Upper lobe of right lung (tissue), 1 donor: ENCODE data around the gene KCNMA1. TPM values are rescaled to one million over a fixed set of nuclear protein-coding genes. Genes with fewer than 3 reads are reported as not detected.

Source experiments
- ATAC-seq: fragments of 200-7000 bp; cut with Tn5 transposase; one replicate; pipeline ENCODE4 v1.9.1; 2020; ENCODE audit warnings: mild to moderate bottlenecking, moderate library complexity
- DNase-seq: peaks from one replicate; pipeline ENCODE4 v3.0.0-alpha.2; 2020
- H3K27ac ChIP-seq: fragments of 200-600 bp; one replicate; pipeline ENCODE4 v1.8.0; 2022
- H3K27me3 ChIP-seq: fragments of 200-600 bp; one replicate; pipeline ENCODE4 v1.8.0; 2022; ENCODE audit warnings: mild to moderate bottlenecking
- H3K36me3 ChIP-seq: fragments of 200-600 bp; one replicate; pipeline ENCODE4 v1.8.0; 2022
- H3K4me1 ChIP-seq: fragments of 200-600 bp; one replicate; pipeline ENCODE4 v1.8.0; 2022
- H3K4me3 ChIP-seq: fragments of 200-600 bp; one replicate; pipeline ENCODE4 v1.8.0; 2022; ENCODE audit warnings: mild to moderate bottlenecking
- H3K9me3 ChIP-seq: fragments of 200-600 bp; one replicate; pipeline ENCODE4 v1.8.0; 2022
- intact Hi-C: fragments of 100-400 bp; cut with DNase I; formaldehyde crosslinking; loops from one replicate; pipeline ENCODE4 v1.11.0; 2022
- total RNA-seq: library from RNA; stranded (reverse); fragmentation: NEBNext Ultra II Directional; extraction: Animal tissue kit (Norgen Biotek cat#: 25700); gene quantifications from one replicate; pipeline ENCODE4 v1.2.1, GENCODE V29; 2021
- TF ChIP-seq, protein P1 (sequence below): fragments of 200-600 bp; IDR thresholded peaks from one replicate; pipeline ENCODE4 v1.8.0; 2022; ENCODE audit warnings: antibody characterized with exemption
- donor health status: DM: no; HTN: yes; CAD: no; lungs with severe emphysema.

KCNMA1 gene
- total RNA-seq, 1 donor from 2014 or later, result 26.3 TPM

DNA sequence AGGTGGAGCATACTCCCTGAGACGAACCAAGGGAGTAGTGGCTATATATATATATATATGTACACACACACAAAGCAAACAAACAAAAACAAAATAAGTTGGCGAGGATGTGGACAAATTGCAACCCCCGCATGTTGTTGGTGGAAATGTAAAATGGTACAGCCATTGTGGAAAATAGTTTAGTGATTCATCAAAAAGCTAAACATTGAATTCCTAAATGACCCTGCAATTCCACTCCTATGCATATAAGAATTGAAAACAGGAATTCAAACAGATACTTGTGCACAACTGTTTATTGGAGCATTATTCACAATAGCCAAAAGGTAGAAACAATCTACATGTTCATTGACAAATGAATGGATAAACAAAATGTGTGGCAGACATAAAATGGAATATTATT, 407.9 kb downstream of the KCNMA1 start:
- DNase-seq, result no peak
- H3K27me3 ChIP-seq, result no peaks in the 10 kb centered on the region
- intact Hi-C loops, result no loop called here
- H3K36me3 ChIP-seq, result no peaks in the 10 kb centered on the region
- no peaks in the 10 kb centered on the region for H3K9me3 ChIP-seq
- TF ChIP-seq, protein P1, sequence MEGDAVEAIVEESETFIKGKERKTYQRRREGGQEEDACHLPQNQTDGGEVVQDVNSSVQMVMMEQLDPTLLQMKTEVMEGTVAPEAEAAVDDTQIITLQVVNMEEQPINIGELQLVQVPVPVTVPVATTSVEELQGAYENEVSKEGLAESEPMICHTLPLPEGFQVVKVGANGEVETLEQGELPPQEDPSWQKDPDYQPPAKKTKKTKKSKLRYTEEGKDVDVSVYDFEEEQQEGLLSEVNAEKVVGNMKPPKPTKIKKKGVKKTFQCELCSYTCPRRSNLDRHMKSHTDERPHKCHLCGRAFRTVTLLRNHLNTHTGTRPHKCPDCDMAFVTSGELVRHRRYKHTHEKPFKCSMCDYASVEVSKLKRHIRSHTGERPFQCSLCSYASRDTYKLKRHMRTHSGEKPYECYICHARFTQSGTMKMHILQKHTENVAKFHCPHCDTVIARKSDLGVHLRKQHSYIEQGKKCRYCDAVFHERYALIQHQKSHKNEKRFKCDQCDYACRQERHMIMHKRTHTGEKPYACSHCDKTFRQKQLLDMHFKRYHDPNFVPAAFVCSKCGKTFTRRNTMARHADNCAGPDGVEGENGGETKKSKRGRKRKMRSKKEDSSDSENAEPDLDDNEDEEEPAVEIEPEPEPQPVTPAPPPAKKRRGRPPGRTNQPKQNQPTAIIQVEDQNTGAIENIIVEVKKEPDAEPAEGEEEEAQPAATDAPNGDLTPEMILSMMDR, result no peak
- H3K27ac ChIP-seq, result no peak overlapping the region
- ATAC-seq, result no peak
- no peaks in the 10 kb centered on the region for H3K4me1 ChIP-seq
- no peak overlapping the region for H3K4me3 ChIP-seq

DNA sequence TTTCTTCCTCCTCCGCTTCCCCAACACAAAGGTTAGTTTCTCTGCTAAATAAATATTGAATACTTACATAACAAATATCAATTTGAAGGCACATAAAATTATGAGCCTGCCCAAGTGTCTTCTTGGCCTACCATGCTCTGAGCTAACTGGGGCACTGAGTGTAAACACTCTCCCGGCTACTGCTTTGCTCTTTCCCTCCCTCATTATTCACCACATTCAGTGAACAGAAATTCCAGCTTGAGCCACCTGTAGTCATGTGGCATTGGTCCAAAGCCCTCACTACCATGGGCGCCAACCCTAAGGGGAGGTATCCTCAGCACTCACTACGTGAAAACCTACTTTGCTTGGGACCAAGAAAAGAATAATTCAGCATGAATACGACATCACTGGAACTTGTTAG, 409.0 kb downstream of the KCNMA1 start:
- Histone ChIP-seq H3K36me3 (no peaks in the 10 kb centered on the region), H3K4me3 (no peak overlapping the region), H3K4me1 (no peaks in the 10 kb centered on the region), H3K27ac (no peak overlapping the region), H3K9me3 (no peaks in the 10 kb centered on the region), H3K27me3 (no peaks in the 10 kb centered on the region)
- TF ChIP-seq, protein P1, result no peak
- ATAC-seq (no peak), DNase-seq (no peak)
- intact Hi-C loops, result no loop called here

DNA sequence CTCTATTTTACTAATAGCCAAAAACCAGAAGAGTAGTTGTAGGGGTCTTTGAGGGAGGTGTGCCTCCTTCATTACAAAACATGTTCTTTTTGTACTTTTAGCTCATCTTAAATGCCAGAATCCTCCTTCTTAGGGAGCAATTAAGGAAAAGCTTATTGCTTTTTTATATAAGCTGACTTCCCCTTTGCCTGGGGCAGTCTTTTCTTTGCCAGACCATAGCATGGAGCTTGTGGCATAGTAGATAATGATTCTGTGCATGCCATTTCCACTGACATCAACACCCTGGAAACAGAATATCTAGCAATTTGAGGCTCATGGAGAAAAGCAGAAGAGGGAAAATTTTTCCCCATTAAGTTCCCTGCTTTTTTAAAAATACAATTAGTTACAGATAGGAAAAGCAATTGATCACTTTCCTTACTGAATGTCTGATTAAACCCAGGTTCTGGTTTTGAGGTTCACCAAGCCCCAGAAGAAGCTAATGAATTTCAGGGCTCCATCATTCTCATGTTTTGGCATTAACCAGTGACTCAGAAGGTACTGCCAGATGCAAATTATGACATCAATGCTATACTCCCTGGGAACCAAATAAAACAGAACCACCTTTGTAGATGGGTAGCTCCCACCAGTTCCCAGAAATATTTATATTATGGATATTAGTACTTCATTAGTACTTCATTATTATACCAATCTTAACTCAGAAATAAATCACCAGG, 410.6 kb downstream of the KCNMA1 start:
- TF ChIP-seq, protein P1, result no peak
- intact Hi-C loops, result no loop called here
- no peak for DNase-seq
- Histone ChIP-seq H3K4me3 (no peak overlapping the region), H3K36me3 (no peaks in the 10 kb centered on the region), H3K27ac (no peak overlapping the region), H3K9me3 (no peaks in the 10 kb centered on the region), H3K4me1 (no peaks in the 10 kb centered on the region), H3K27me3 (no peaks in the 10 kb centered on the region)
- ATAC-seq, result no peak

DNA sequence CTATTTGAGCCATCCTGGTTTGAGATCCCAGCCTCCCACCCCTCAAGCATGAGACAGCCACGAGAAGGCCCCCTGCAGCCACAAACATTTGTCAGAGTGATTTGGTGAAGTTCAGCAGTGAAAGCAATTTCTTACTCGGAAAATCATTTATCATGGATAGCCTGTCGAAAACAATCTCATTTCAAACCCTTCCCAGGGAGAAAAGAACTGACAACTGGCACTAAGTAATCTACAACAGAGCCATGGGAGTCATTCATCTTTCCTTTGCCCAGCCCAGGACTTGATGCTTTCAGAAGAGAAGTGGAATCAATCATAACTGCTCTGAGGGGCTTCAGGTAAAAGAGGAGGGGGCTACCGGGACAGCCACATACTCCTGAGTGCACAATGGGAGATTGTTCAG, 411.2 kb downstream of the KCNMA1 start:
- no peak for DNase-seq
- ATAC-seq, result no peak
- no peak overlapping the region for H3K27ac ChIP-seq
- no peaks in the 10 kb centered on the region for H3K36me3 ChIP-seq
- no peaks in the 10 kb centered on the region for H3K4me1 ChIP-seq
- H3K27me3 ChIP-seq, result no peaks in the 10 kb centered on the region
- no peak overlapping the region for H3K4me3 ChIP-seq
- H3K9me3 ChIP-seq, result no peaks in the 10 kb centered on the region
- TF ChIP-seq, protein P1, result no peak
- intact Hi-C loops, result no loop called here

- intact Hi-C loops, result no loop called here
- H3K27ac ChIP-seq, result no peak overlapping the region
These were observed 411.6 kb downstream of the KCNMA1 start for GRCh38 chr10:77226020-77226419.

More at GRCh38 chr10:77226020-77226419, 411.6 kb downstream of the KCNMA1 start:
- TF ChIP-seq, protein P1, result no peak
- Histone ChIP-seq H3K4me1 (no peaks in the 10 kb centered on the region), H3K36me3 (no peaks in the 10 kb centered on the region), H3K27me3 (no peaks in the 10 kb centered on the region), H3K9me3 (no peaks in the 10 kb centered on the region), H3K4me3 (no peak overlapping the region)
- no peak for ATAC-seq
- DNase-seq, result no peak
